COLO829 (cell line): Measurements from ENCODE around the gene SLC22A4.
A peak's percentile ranks its signal among the peaks of the same experiment; 100 is the strongest.

ENCODE experiments used
- DNase-seq: peaks from one replicate; pipeline ENCODE4 v3.0.0; 2012; ENCODE audit warnings: low spot score

SLC22A4 gene

GRCh38 chr5:132293992-132294727 is at the start of gene SLC22A4:
SLC22A4 (plus strand) TSS chr5:132294394; CDS start chr5:132294617, 223 bp downstream.
- DNase-seq, result peak; percentile 68

- DNase-seq, result no peak
Observed at GRCh38 chr5:132245593-132245992, 48.6 kb upstream of the SLC22A4 start.

GRCh38 chr5:132246806-132247205 is 47.4 kb upstream of the SLC22A4 start:
- DNase-seq, result no peak

GRCh38 chr5:132250547-132250946 is 43.6 kb upstream of the SLC22A4 start:
- no peak for DNase-seq

- no peak for DNase-seq
Observed at GRCh38 chr5:132251220-132251725, 42.9 kb upstream of the SLC22A4 start.

GRCh38 chr5:132253008-132253441 is 41.2 kb upstream of the SLC22A4 start:
- no peak for DNase-seq

GRCh38 chr5:132253452-132254320 is 40.5 kb upstream of the SLC22A4 start:
- no peak for DNase-seq

GRCh38 chr5:132254321-132254977 is 39.7 kb upstream of the SLC22A4 start:
- no peak for DNase-seq

- no peak for DNase-seq
Observed at GRCh38 chr5:132256086-132256782, 38.0 kb upstream of the SLC22A4 start.

GRCh38 chr5:132256783-132257130 is 37.4 kb upstream of the SLC22A4 start:
- DNase-seq, result no peak

- DNase-seq, result no peak
Observed at GRCh38 chr5:132257131-132258101, 36.8 kb upstream of the SLC22A4 start, which contains the start of gene PDLIM4. PDLIM4 (plus strand) TSS chr5:132257696; CDS start chr5:132257735, 39 bp downstream.

- DNase-seq, result no peak
Observed at GRCh38 chr5:132258102-132259068, 35.8 kb upstream of the SLC22A4 start.

- no peak for DNase-seq
Observed at GRCh38 chr5:132259069-132259851, 34.9 kb upstream of the SLC22A4 start.

GRCh38 chr5:132260051-132260450 is 34.1 kb upstream of the SLC22A4 start:
- no peak for DNase-seq

GRCh38 chr5:132260714-132261551 is 33.3 kb upstream of the SLC22A4 start:
- peak; percentile 82 for DNase-seq

GRCh38 chr5:132261881-132262845 is 32.0 kb upstream of the SLC22A4 start:
- DNase-seq, result no peak
